GM23248 (cell line): Measurements from ENCODE around the gene ADCY7. TPM values are rescaled to one million over a fixed set of nuclear protein-coding genes. Genes with fewer than 3 reads are reported as not detected.
A peak's percentile ranks its signal among the peaks of the same experiment; 100 is the strongest.

ENCODE experiments used
- DNase-seq: peaks from one replicate; pipeline ENCODE4 v3.0.0-alpha.2; 2015
- H2AFZ ChIP-seq: fragments of 200-600 bp; sonication (generic); 2 replicates; pipeline ENCODE4 v1.6.1; 2016; ENCODE audit warnings: antibody characterized with exemption
- H3F3A ChIP-seq: fragments of 200-600 bp; sonication (generic); 2 replicates; pipeline ENCODE4 v1.6.1; 2016; ENCODE audit warnings: mild to moderate bottlenecking, antibody characterized with exemption, mixed run types; ENCODE audit not compliant: insufficient read depth
- H3K27ac ChIP-seq: fragments of 200-600 bp; sonication (generic); 2 replicates; pipeline ENCODE4 v1.5.1; 2016; ENCODE audit warnings: mild to moderate bottlenecking
- H3K27me3 ChIP-seq: fragments of 200-600 bp; sonication (generic); replicated peaks from 2 replicates; pipeline ENCODE4 v1.6.1; 2016; ENCODE audit warnings: mild to moderate bottlenecking; ENCODE audit not compliant: insufficient read depth
- H3K36me3 ChIP-seq: fragments of 200-600 bp; sonication (generic); 2 replicates; pipeline ENCODE4 v1.6.1; 2016; ENCODE audit warnings: low read depth, mild to moderate bottlenecking
- H3K4me1 ChIP-seq: fragments of 200-600 bp; sonication (generic); 2 replicates; pipeline ENCODE4 v1.6.1; 2016; ENCODE audit warnings: mild to moderate bottlenecking; ENCODE audit not compliant: insufficient read depth
- H3K4me2 ChIP-seq: fragments of 200-600 bp; sonication (generic); one replicate; pipeline ENCODE4 v1.6.1; 2016; ENCODE audit warnings: mild to moderate bottlenecking; ENCODE audit not compliant: unreplicated experiment
- H3K4me3 ChIP-seq: fragments of 200-600 bp; sonication (generic); 2 replicates; pipeline ENCODE4 v1.5.1; 2016; ENCODE audit warnings: mild to moderate bottlenecking
- H3K79me2 ChIP-seq: fragments of 200-600 bp; sonication (generic); 2 replicates; pipeline ENCODE4 v1.6.1; 2016; ENCODE audit warnings: mild to moderate bottlenecking; ENCODE audit not compliant: insufficient read depth
- H3K9ac ChIP-seq: fragments of 200-600 bp; sonication (generic); 2 replicates; pipeline ENCODE4 v1.6.1; 2016; ENCODE audit warnings: mild to moderate bottlenecking
- H3K9me2 ChIP-seq: fragments of 200-600 bp; sonication (generic); 2 replicates; pipeline ENCODE4 v1.6.1; 2016; ENCODE audit warnings: mixed run types, mild to moderate bottlenecking, moderate library complexity; ENCODE audit not compliant: insufficient read depth
- H3K9me3 ChIP-seq: fragments of 200-600 bp; sonication (generic); one replicate; pipeline ENCODE4 v1.6.1; 2017; ENCODE audit warnings: low read depth
- H4K20me1 ChIP-seq: fragments of 200-600 bp; sonication (generic); 2 replicates; pipeline ENCODE4 v1.6.0; 2016; ENCODE audit not compliant: insufficient read depth
- EZH2 ChIP-seq: fragments of 200-600 bp; sonication (generic); IDR thresholded peaks from 2 replicates; pipeline ENCODE4 v1.6.1; 2018; ENCODE audit warnings: antibody characterized with exemption, mild to moderate bottlenecking; ENCODE audit not compliant: insufficient read depth, poor library complexity, severe bottlenecking
- EZH2phosphoT487 ChIP-seq: fragments of 200-600 bp; sonication (generic); IDR thresholded peaks from 2 replicates; pipeline ENCODE4 v1.6.1; 2018; ENCODE audit warnings: antibody characterized with exemption, moderate library complexity, mild to moderate bottlenecking, low read depth; ENCODE audit not compliant: insufficient read depth
- WGBS, 2 experiments: methylation state at CpG; one replicate each; pipeline ENCODE4 v1.1.6; 2015 to 2017; ENCODE audit warnings: low lambda C conversion rate in 2 of 2, low coverage in 1 of 2; ENCODE audit errors: missing lambda C conversion rate in 2 of 2; 5-methylcytosine and 5-hydroxymethylcytosine counted together
- in situ Hi-C: fragments of 300-500 bp; cut with MboI; formaldehyde crosslinking; loops from 2 replicates; pipeline ENCODE4 v1.15.0; 2020
- polyA plus RNA-seq: library from polyadenylated mRNA; unstranded; fragments of >200 nt; fragmentation: Nextera tagmentation; extraction: Ambion mirVana; gene quantifications from 2 replicates; pipeline ENCODE4 v1.2.1, GENCODE V29; 2016
- total RNA-seq: library from RNA; depleted of rRNA; stranded (reverse); fragments of >200 nt; shearing (Covaris generic); gene quantifications from 2 replicates; pipeline ENCODE4 v1.2.3, GENCODE V29; 2014

Gene ADCY7
- total and polyA plus RNA-seq, 2 experiments from 2014 or later = 31.9 to 87.4 TPM

- peak overlapping the region; percentile 67 for H3K4me3 ChIP-seq
- peaks cover 29% of the 10 kb centered on the region for H3K4me1 ChIP-seq
- no peak for DNase-seq
- peak overlapping the region; percentile 85 for H3K4me2 ChIP-seq
- H3K9me2 ChIP-seq = no peaks in the 10 kb centered on the region
- no peaks in the 10 kb centered on the region for H3K36me3 ChIP-seq
- H4K20me1 ChIP-seq = no peaks in the 10 kb centered on the region
- H2AFZ ChIP-seq = no peak overlapping the region
- peaks cover 13% of the 10 kb centered on the region for H3F3A ChIP-seq
- peak overlapping the region; percentile 77; the same call in 1 of the 2 replicates for H3K27ac ChIP-seq
- 60 to 63% methylated on average over 3 of the region's 3 CpGs for WGBS, 2 experiments
- in situ Hi-C loops = no loop called here
- peaks cover 81% of the 10 kb centered on the region for H3K79me2 ChIP-seq
- no peaks in the 10 kb centered on the region for H3K27me3 ChIP-seq
- H3K9me3 ChIP-seq = no peaks in the 10 kb centered on the region
- no peak for TF ChIP-seq EZH2
- TF ChIP-seq EZH2phosphoT487 = no peak
- H3K9ac ChIP-seq = peak overlapping the region; percentile 86; the same call in 1 of the 2 replicates
Measured at GRCh38 chr16:50267651-50268050, 1.3 kb downstream of the ADCY7 start.

GRCh38 chr16:50268352-50268751 is 2.0 kb downstream of the ADCY7 start:
- Histone ChIP-seq H3K36me3 (no peaks in the 10 kb centered on the region), H4K20me1 (no peaks in the 10 kb centered on the region), H2AFZ (no peak overlapping the region), H3K9ac (no peak overlapping the region), H3K79me2 (peaks cover 88% of the 10 kb centered on the region), H3K4me3 (no peak overlapping the region), H3F3A (peaks cover 13% of the 10 kb centered on the region), H3K27ac (no peak overlapping the region), H3K27me3 (no peaks in the 10 kb centered on the region), H3K9me2 (no peaks in the 10 kb centered on the region), H3K4me2 (no peak overlapping the region), H3K4me1 (peaks cover 29% of the 10 kb centered on the region), H3K9me3 (no peaks in the 10 kb centered on the region)
- in situ Hi-C loops = no loop called here
- 89 to 91% methylated on average over 5 of the region's 5 CpGs for WGBS, 2 experiments
- TF ChIP-seq EZH2phosphoT487 = no peak
- TF ChIP-seq EZH2 = no peak
- no peak for DNase-seq

GRCh38 chr16:50269061-50269705 is 2.8 kb downstream of the ADCY7 start:
- Histone ChIP-seq H3K27ac (no peak overlapping the region), H3K4me1 (peaks cover 26% of the 10 kb centered on the region), H3K9me3 (no peaks in the 10 kb centered on the region), H3K9ac (no peak overlapping the region), H4K20me1 (no peaks in the 10 kb centered on the region), H3K4me2 (no peak overlapping the region), H3K4me3 (no peak overlapping the region), H2AFZ (no peak overlapping the region), H3K9me2 (no peaks in the 10 kb centered on the region), H3K36me3 (no peaks in the 10 kb centered on the region), H3K79me2 (peaks cover 92% of the 10 kb centered on the region), H3F3A (peaks cover 7% of the 10 kb centered on the region), H3K27me3 (no peaks in the 10 kb centered on the region)
- no peak for DNase-seq
- TF ChIP-seq EZH2phosphoT487 = no peak
- no peak for TF ChIP-seq EZH2
- in situ Hi-C loops = no loop called here
- 96% methylated on average over 13 of the region's 13 CpGs for WGBS, 2 experiments

- H3K9me2 ChIP-seq = no peaks in the 10 kb centered on the region
- in situ Hi-C loops = no loop called here
- 88 to 91% methylated on average over 12 of the region's 12 CpGs for WGBS, 2 experiments
- no peak overlapping the region for H3K9ac ChIP-seq
- no peaks in the 10 kb centered on the region for H3F3A ChIP-seq
- H2AFZ ChIP-seq = no peak overlapping the region
- TF ChIP-seq EZH2 (no peak), EZH2phosphoT487 (no peak)
- no peak for DNase-seq
- H3K79me2 ChIP-seq = peaks cover 93% of the 10 kb centered on the region
- no peaks in the 10 kb centered on the region for H3K27me3 ChIP-seq
- H3K27ac ChIP-seq = no peak overlapping the region
- H3K36me3 ChIP-seq = no peaks in the 10 kb centered on the region
- peaks cover 22% of the 10 kb centered on the region for H3K4me1 ChIP-seq
- no peak overlapping the region for H3K4me3 ChIP-seq
- H4K20me1 ChIP-seq = no peaks in the 10 kb centered on the region
- no peak overlapping the region for H3K4me2 ChIP-seq
- no peaks in the 10 kb centered on the region for H3K9me3 ChIP-seq
Measured at GRCh38 chr16:50269769-50270509, 3.6 kb downstream of the ADCY7 start.
